ENCODE data around the gene CWC27.
"Not testable (repeated sequence)": the region's sequence is repeated elsewhere in the genome, so short reads cannot be mapped to it uniquely, and the experiment has no call there.

The CWC27 gene

GRCh38 chr5:64899838-64900237 is 131.1 kb downstream of the CWC27 start:
- ChIA-PET CTCF (no interaction called here), POLR2A (no interaction called here)
- TF ChIP-seq L3MBTL2 (conservative IDR thresholded peaks at IDR 0.05) (no peak), LEF1 (IDR thresholded peaks at IDR 0.05; ENCODE audit: borderline replicate concordance) (no peak), FOXK2 (IDR thresholded peaks at IDR 0.05) (no peak), SP1 (IDR thresholded peaks at IDR 0.05) (no peak), ELF4 (IDR thresholded peaks at IDR 0.05) (no peak), HDGF (IDR thresholded peaks at IDR 0.05; ENCODE audit: borderline replicate concordance) (no peak), ARNT (IDR thresholded peaks at IDR 0.05) (no peak), FOXM1 (IDR thresholded peaks at IDR 0.05; ENCODE audit: borderline replicate concordance) (no peak)
- DNase-seq (ENCODE audit: extremely low spot score) = no peak

- TF ChIP-seq ARNT (IDR thresholded peaks at IDR 0.05) = no peak
- TF ChIP-seq ZNF384 (IDR thresholded peaks at IDR 0.05) = no peak
- POLR2A ChIA-PET = no interaction called here
- CTCF ChIA-PET = no interaction called here
- no peak for DNase-seq (ENCODE audit: extremely low spot score)
Observed at GRCh38 chr5:64900618-64901017, 131.9 kb downstream of the CWC27 start.

GRCh38 chr5:64907399-64907798 is 138.7 kb downstream of the CWC27 start:
- DNase-seq (ENCODE audit: extremely low spot score); POLR2A ChIA-PET; CTCF ChIA-PET: not testable (repeated sequence)

- ChIA-PET CTCF (no interaction called here), POLR2A (no interaction called here)
- no peak for DNase-seq (ENCODE audit: extremely low spot score)
- TF ChIP-seq ARNT (IDR thresholded peaks at IDR 0.05) (no peak), SUZ12 (IDR thresholded peaks at IDR 0.05) (no peak), LEF1 (IDR thresholded peaks at IDR 0.05; ENCODE audit: borderline replicate concordance) (no peak), TARDBP (IDR thresholded peaks at IDR 0.05) (no peak), HDGF (IDR thresholded peaks at IDR 0.05; ENCODE audit: borderline replicate concordance) (no peak), ZNF384 (IDR thresholded peaks at IDR 0.05) (no peak)
Observed at GRCh38 chr5:64914396-64914795, 145.7 kb downstream of the CWC27 start.

GRCh38 chr5:64918083-64918482 is 149.4 kb downstream of the CWC27 start:
- CTCF ChIA-PET = no interaction called here
- POLR2A ChIA-PET = no interaction called here
- TF ChIP-seq FOXA1 (IDR thresholded peaks at IDR 0.05) = no peak
- TF ChIP-seq NFRKB (IDR thresholded peaks at IDR 0.05) = no peak
- TF ChIP-seq HDGF (IDR thresholded peaks at IDR 0.05; ENCODE audit: borderline replicate concordance) = no peak
- no peak for TF ChIP-seq L3MBTL2 (conservative IDR thresholded peaks at IDR 0.05)
- no peak for TF ChIP-seq SP1 (IDR thresholded peaks at IDR 0.05)
- no peak for TF ChIP-seq SUZ12 (IDR thresholded peaks at IDR 0.05)
- no peak for TF ChIP-seq LEF1 (IDR thresholded peaks at IDR 0.05; ENCODE audit: borderline replicate concordance)
- no peak for TF ChIP-seq PKNOX1 (IDR thresholded peaks at IDR 0.05)
- no peak for TF ChIP-seq TARDBP (IDR thresholded peaks at IDR 0.05)
- TF ChIP-seq FOXK2 (IDR thresholded peaks at IDR 0.05) = no peak
- TF ChIP-seq ARNT (IDR thresholded peaks at IDR 0.05) = no peak
- no peak for TF ChIP-seq FOXM1 (IDR thresholded peaks at IDR 0.05; ENCODE audit: borderline replicate concordance)
- no peak for TF ChIP-seq BHLHE40 (IDR thresholded peaks at IDR 0.05; ENCODE audit: borderline replicate concordance)
- TF ChIP-seq ZNF384 (IDR thresholded peaks at IDR 0.05) = no peak
- no peak for TF ChIP-seq ELF4 (IDR thresholded peaks at IDR 0.05)
- no peak for TF ChIP-seq CTBP1 (IDR thresholded peaks at IDR 0.05; ENCODE audit: borderline replicate concordance)
- no peak for DNase-seq (ENCODE audit: extremely low spot score)

GRCh38 chr5:64921386-64921785 is 152.7 kb downstream of the CWC27 start:
- TF ChIP-seq LEF1 (IDR thresholded peaks at IDR 0.05; ENCODE audit: borderline replicate concordance) (no peak), SUZ12 (IDR thresholded peaks at IDR 0.05) (no peak), FOXM1 (IDR thresholded peaks at IDR 0.05; ENCODE audit: borderline replicate concordance) (no peak), L3MBTL2 (conservative IDR thresholded peaks at IDR 0.05) (no peak), CTBP1 (IDR thresholded peaks at IDR 0.05; ENCODE audit: borderline replicate concordance) (no peak), TARDBP (IDR thresholded peaks at IDR 0.05) (no peak), SP1 (IDR thresholded peaks at IDR 0.05) (no peak), BHLHE40 (IDR thresholded peaks at IDR 0.05; ENCODE audit: borderline replicate concordance) (no peak), ZNF384 (IDR thresholded peaks at IDR 0.05) (no peak), FOXK2 (IDR thresholded peaks at IDR 0.05) (no peak), HDGF (IDR thresholded peaks at IDR 0.05; ENCODE audit: borderline replicate concordance) (no peak), ARNT (IDR thresholded peaks at IDR 0.05) (no peak), PKNOX1 (IDR thresholded peaks at IDR 0.05) (no peak), ELF4 (IDR thresholded peaks at IDR 0.05) (no peak), NFRKB (IDR thresholded peaks at IDR 0.05) (no peak), FOXA1 (IDR thresholded peaks at IDR 0.05) (no peak)
- POLR2A ChIA-PET = no interaction called here
- no peak for DNase-seq (ENCODE audit: extremely low spot score)
- CTCF ChIA-PET = no interaction called here

GRCh38 chr5:64923151-64923685 is 154.5 kb downstream of the CWC27 start:
- no peak for DNase-seq (ENCODE audit: extremely low spot score)
- no peak for TF ChIP-seq TARDBP (IDR thresholded peaks at IDR 0.05)
- no peak for TF ChIP-seq LEF1 (IDR thresholded peaks at IDR 0.05; ENCODE audit: borderline replicate concordance)
- TF ChIP-seq ELF4 (IDR thresholded peaks at IDR 0.05) = no peak
- no peak for TF ChIP-seq FOXK2 (IDR thresholded peaks at IDR 0.05)
- TF ChIP-seq NFRKB (IDR thresholded peaks at IDR 0.05) = no peak
- TF ChIP-seq BHLHE40 (IDR thresholded peaks at IDR 0.05; ENCODE audit: borderline replicate concordance) = no peak
- no peak for TF ChIP-seq SP1 (IDR thresholded peaks at IDR 0.05)
- no peak for TF ChIP-seq ARNT (IDR thresholded peaks at IDR 0.05)
- no peak for TF ChIP-seq CTBP1 (IDR thresholded peaks at IDR 0.05; ENCODE audit: borderline replicate concordance)
- no peak for TF ChIP-seq PKNOX1 (IDR thresholded peaks at IDR 0.05)
- TF ChIP-seq SUZ12 (IDR thresholded peaks at IDR 0.05) = no peak
- ChIA-PET POLR2A (no interaction called here), CTCF (no interaction called here)

All from HEK293T (cell line).